ENCODE data around the gene NAV2. TPM values are rescaled to one million over a fixed set of nuclear protein-coding genes. Genes with fewer than 3 reads are reported as not detected.

The NAV2 gene
- total RNA-seq, 1 donor from 2014 or later, result 44.8 TPM

- ATAC-seq, result no peak
- Histone ChIP-seq H3K4me3 (no peak overlapping the region), H3K27me3 (no peaks in the 10 kb centered on the region), H3K27ac (no peak overlapping the region), H3K9me3 (no peaks in the 10 kb centered on the region), H3K36me3 (no peaks in the 10 kb centered on the region), H3K4me1 (no peaks in the 10 kb centered on the region)
- TF ChIP-seq CTCF (IDR thresholded peaks at IDR 0.05), result no peak
- no peak for DNase-seq
- intact Hi-C loops (cut with DNase I), result no loop called here
Observed at GRCh38 chr11:19843079-19843478, 130.4 kb downstream of the NAV2 start.

GRCh38 chr11:19844012-19844411, 131.4 kb downstream of the NAV2 start:
- ATAC-seq, result no peak
- H3K27ac ChIP-seq, result no peak overlapping the region
- H3K9me3 ChIP-seq, result no peaks in the 10 kb centered on the region
- H3K4me1 ChIP-seq, result no peaks in the 10 kb centered on the region
- H3K36me3 ChIP-seq, result no peaks in the 10 kb centered on the region
- no peaks in the 10 kb centered on the region for H3K27me3 ChIP-seq
- DNase-seq, result no peak
- H3K4me3 ChIP-seq, result no peak overlapping the region
- intact Hi-C loops (cut with DNase I), result no loop called here
- no peak for TF ChIP-seq CTCF (IDR thresholded peaks at IDR 0.05)

- DNase-seq (no peak), ATAC-seq (no peak)
- H3K36me3 ChIP-seq, result no peaks in the 10 kb centered on the region
- H3K9me3 ChIP-seq, result no peaks in the 10 kb centered on the region
- H3K27ac ChIP-seq, result no peak overlapping the region
- H3K4me1 ChIP-seq, result no peaks in the 10 kb centered on the region
- no peak overlapping the region for H3K4me3 ChIP-seq
- TF ChIP-seq CTCF (IDR thresholded peaks at IDR 0.05), result no peak
- intact Hi-C loops (cut with DNase I), result no loop called here
- no peaks in the 10 kb centered on the region for H3K27me3 ChIP-seq
Observed at GRCh38 chr11:19844806-19845205, 132.2 kb downstream of the NAV2 start.

GRCh38 chr11:19845626-19846025, 133.0 kb downstream of the NAV2 start:
- TF ChIP-seq CTCF (IDR thresholded peaks at IDR 0.05), result no peak
- DNase-seq (no peak), ATAC-seq (no peak)
- H3K4me3 ChIP-seq, result no peak overlapping the region
- H3K27me3 ChIP-seq, result no peaks in the 10 kb centered on the region
- no peaks in the 10 kb centered on the region for H3K9me3 ChIP-seq
- H3K4me1 ChIP-seq, result no peaks in the 10 kb centered on the region
- no peaks in the 10 kb centered on the region for H3K36me3 ChIP-seq
- H3K27ac ChIP-seq, result no peak overlapping the region
- intact Hi-C loops (cut with DNase I), result no loop called here

GRCh38 chr11:19846654-19847305, 134.1 kb downstream of the NAV2 start:
- DNase-seq, result no peak
- no peaks in the 10 kb centered on the region for H3K36me3 ChIP-seq
- intact Hi-C loops (cut with DNase I), result no loop called here

More at GRCh38 chr11:19846654-19847305, 134.1 kb downstream of the NAV2 start:
- Histone ChIP-seq H3K4me1 (no peaks in the 10 kb centered on the region), H3K27ac (no peak overlapping the region), H3K27me3 (no peaks in the 10 kb centered on the region), H3K4me3 (no peak overlapping the region), H3K9me3 (no peaks in the 10 kb centered on the region)
- ATAC-seq, result no peak
- TF ChIP-seq CTCF (IDR thresholded peaks at IDR 0.05), result no peak

Measured in upper lobe of right lung (tissue), 1 donor.